Panc1 (cell line): ENCODE data around the gene RAC3. TPM values are rescaled to one million over a fixed set of nuclear protein-coding genes. Genes with fewer than 3 reads are reported as not detected.

Experiments used
- ATAC-seq: fragments of 200-7000 bp; cut with Tn5 transposase; 2 replicates; pipeline ENCODE4 v1.9.1; 2020; ENCODE audit warnings: mild to moderate bottlenecking, moderate library complexity
- BruUV-seq: library from RNA; stranded (reverse); fragments of 400-500 nt; replicated peaks from 2 replicates; lab custom pipeline; 2021; lab: Mats Ljungman, UMichigan
- CTCF ChIA-PET: fragments of 300-600 bp; sonication (Branson Sonifier 250); formaldehyde crosslinking; loops from one replicate; lab custom pipeline; 2022; ENCODE audit warnings: antibody characterized with exemption; lab: Charles Lee
- POLR2A ChIA-PET: fragments of 300-600 bp; sonication (Branson Sonifier 250); formaldehyde crosslinking; loops from one replicate; lab custom pipeline; 2022; ENCODE audit warnings: antibody characterized with exemption; lab: Charles Lee
- DNase-seq: peaks from one replicate; pipeline ENCODE4 v3.0.0-alpha.2; 2010; ENCODE audit warnings: low read depth, low spot score
- H3K27ac ChIP-seq: 2 replicates; pipeline ENCODE4 v1.5.1; 2011; ENCODE audit warnings: mild to moderate bottlenecking, low read length, inconsistent platforms
- H3K27me3 ChIP-seq: fragments of 200-500 bp; sonication (Bioruptor generic); 2 replicates; pipeline ENCODE4 v1.6.0; 2014; ENCODE audit warnings: low read length, inconsistent platforms; ENCODE audit not compliant: control insufficient read depth, insufficient read depth
- H3K36me3 ChIP-seq: fragments of 200-500 bp; sonication (Bioruptor generic); 2 replicates; pipeline ENCODE4 v1.5.1; 2014; ENCODE audit warnings: inconsistent platforms, mild to moderate bottlenecking, low read length, moderate library complexity; ENCODE audit not compliant: control insufficient read depth, insufficient read depth
- H3K4me1 ChIP-seq: 2 replicates; pipeline ENCODE4 v1.5.1; 2011; ENCODE audit warnings: inconsistent platforms, mild to moderate bottlenecking, low read length, moderate library complexity; ENCODE audit not compliant: control insufficient read depth, insufficient read depth
- H3K4me3 ChIP-seq, 2 experiments: 2 replicates each; pipeline ENCODE4 v1.5.1; 2011 to 2012; ENCODE audit warnings: low read depth in 2 of 2, low read length in 2 of 2, mild to moderate bottlenecking in 2 of 2, inconsistent platforms in 1 of 2, moderate library complexity in 1 of 2
- H3K9me3 ChIP-seq: fragments of 200-500 bp; sonication (Bioruptor generic); 2 replicates; pipeline ENCODE4 v1.5.1; 2014; ENCODE audit warnings: low read depth, mild to moderate bottlenecking, inconsistent platforms, low read length, moderate library complexity; ENCODE audit not compliant: control insufficient read depth, insufficient read depth
- POLR2AphosphoS5 ChIP-seq: IDR thresholded peaks from 2 replicates; pipeline ENCODE4 v1.6.1; 2012; ENCODE audit warnings: mild to moderate bottlenecking, low read depth, low read length, moderate library complexity
- SIN3A ChIP-seq: IDR thresholded peaks from 2 replicates; pipeline ENCODE4 v1.6.1; 2012; ENCODE audit warnings: low read depth, mild to moderate bottlenecking, low read length, moderate library complexity, borderline replicate concordance; ENCODE audit not compliant: insufficient read depth
- TCF7L2 ChIP-seq: IDR thresholded peaks from 2 replicates; pipeline ENCODE4 v1.6.1; 2011; ENCODE audit warnings: mild to moderate bottlenecking, low read depth, low read length, inconsistent platforms
- in situ Hi-C: cut with HindIII; loops from 2 replicates; pipeline ENCODE4 v1.10.0; 2016; ENCODE audit warnings: low sequenced_read_pairs, low pct_unique_long_range_greater_than_20kb
- intact Hi-C: fragments of 100-400 bp; cut with micrococcal nuclease; formaldehyde crosslinking; loops from one replicate; pipeline ENCODE4 v1.10.0; 2022; ENCODE audit not compliant: unreplicated experiment
- total RNA-seq: library from RNA; stranded (reverse); gene quantifications from one replicate; pipeline ENCODE4 v1.2.1, GENCODE V29; 2021; ENCODE audit not compliant: unreplicated experiment
- TF ChIP-seq, protein P1 (sequence below): fragments of 450-650 bp; IDR thresholded peaks from 2 replicates; pipeline ENCODE4 v1.5.1; 2017; ENCODE audit warnings: mild to moderate bottlenecking
- TF ChIP-seq, protein P2 (sequence below), 2 experiments: IDR thresholded peaks; 2 replicates each; pipeline ENCODE4 v1.6.1; 2011 to 2012; ENCODE audit warnings: low read depth in 2 of 2, control low read depth in 1 of 2, low read length in 1 of 2, mild to moderate bottlenecking in 1 of 2, moderate library complexity in 1 of 2; ENCODE audit not compliant: insufficient read depth in 1 of 2

Gene RAC3
- total RNA-seq, 1 experiment from 2014 or later = 39.4 TPM

DNA sequence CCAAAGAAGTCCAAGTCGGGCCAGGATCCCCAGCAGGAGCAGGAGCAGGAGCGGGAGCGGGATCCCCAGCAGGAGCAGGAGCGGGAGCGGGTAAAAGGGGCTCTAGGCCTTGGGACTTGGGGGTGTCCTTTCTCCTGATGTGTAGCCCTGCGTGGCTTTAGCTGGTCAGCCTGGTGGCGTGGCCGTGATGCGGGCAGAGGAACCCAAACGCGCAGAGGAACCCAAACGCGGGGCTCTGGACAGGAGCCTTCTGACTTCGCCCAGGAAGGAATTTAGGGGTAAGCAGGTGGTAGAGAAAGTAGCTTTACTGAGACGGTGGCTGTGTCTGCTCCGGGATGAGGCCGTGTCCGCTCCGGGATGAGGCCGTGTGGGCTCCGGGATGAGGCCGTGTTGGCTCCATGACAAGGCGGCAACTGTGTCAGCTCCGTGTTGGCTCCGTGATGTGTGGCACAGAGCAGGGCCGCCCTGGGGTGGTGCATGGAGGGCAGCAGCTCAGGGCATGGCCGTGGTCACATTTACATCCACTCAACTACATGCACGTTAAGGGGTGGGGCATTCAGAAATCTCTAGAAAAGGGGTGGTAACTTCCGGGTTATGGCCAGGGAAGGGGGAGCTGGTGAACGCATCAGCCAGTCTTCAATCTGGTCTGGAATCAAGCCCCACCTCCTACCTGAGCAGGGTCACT is 34.6 kb upstream of the RAC3 start:
- BruUV-seq = TSS peak; percentile 46

DNA sequence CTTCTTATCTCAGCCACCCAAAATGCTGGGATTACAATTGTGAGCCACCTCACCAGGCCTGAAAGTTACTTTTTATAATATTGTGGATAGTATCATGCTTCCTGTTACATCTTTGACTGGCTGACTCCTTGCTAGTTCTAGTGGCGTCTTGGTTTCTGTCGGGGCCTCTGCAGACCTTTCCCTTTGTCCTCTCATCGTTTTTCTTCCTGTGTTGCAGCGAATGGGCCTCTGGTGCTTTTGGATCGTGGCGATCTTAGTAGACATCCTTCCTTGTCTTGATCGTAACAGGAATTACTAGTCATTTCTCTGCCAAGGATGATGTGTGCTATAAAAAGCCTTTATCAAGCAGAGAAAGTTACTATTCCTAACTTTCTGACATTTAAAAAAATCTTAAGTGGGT is 33.3 kb upstream of the RAC3 start:
- no peaks in the 10 kb centered on the region for H3K36me3 ChIP-seq
- no peaks in the 10 kb centered on the region for H3K27me3 ChIP-seq
- intact Hi-C loops = no loop called here
- in situ Hi-C loops = no loop called here
- no peak overlapping the region for H3K27ac ChIP-seq
- peaks cover 8% of the 10 kb centered on the region for H3K4me1 ChIP-seq
- ChIA-PET CTCF (no interaction called here), POLR2A (no interaction called here)
- ATAC-seq = no peak
- H3K4me3 ChIP-seq = no peak overlapping the region
- BruUV-seq = no TSS peak
- no peaks in the 10 kb centered on the region for H3K9me3 ChIP-seq
- TF ChIP-seq, protein P1, sequence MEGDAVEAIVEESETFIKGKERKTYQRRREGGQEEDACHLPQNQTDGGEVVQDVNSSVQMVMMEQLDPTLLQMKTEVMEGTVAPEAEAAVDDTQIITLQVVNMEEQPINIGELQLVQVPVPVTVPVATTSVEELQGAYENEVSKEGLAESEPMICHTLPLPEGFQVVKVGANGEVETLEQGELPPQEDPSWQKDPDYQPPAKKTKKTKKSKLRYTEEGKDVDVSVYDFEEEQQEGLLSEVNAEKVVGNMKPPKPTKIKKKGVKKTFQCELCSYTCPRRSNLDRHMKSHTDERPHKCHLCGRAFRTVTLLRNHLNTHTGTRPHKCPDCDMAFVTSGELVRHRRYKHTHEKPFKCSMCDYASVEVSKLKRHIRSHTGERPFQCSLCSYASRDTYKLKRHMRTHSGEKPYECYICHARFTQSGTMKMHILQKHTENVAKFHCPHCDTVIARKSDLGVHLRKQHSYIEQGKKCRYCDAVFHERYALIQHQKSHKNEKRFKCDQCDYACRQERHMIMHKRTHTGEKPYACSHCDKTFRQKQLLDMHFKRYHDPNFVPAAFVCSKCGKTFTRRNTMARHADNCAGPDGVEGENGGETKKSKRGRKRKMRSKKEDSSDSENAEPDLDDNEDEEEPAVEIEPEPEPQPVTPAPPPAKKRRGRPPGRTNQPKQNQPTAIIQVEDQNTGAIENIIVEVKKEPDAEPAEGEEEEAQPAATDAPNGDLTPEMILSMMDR = no peak
- TF ChIP-seq POLR2AphosphoS5 (no peak), TCF7L2 (no peak), SIN3A (no peak)
- TF ChIP-seq, protein P2, sequence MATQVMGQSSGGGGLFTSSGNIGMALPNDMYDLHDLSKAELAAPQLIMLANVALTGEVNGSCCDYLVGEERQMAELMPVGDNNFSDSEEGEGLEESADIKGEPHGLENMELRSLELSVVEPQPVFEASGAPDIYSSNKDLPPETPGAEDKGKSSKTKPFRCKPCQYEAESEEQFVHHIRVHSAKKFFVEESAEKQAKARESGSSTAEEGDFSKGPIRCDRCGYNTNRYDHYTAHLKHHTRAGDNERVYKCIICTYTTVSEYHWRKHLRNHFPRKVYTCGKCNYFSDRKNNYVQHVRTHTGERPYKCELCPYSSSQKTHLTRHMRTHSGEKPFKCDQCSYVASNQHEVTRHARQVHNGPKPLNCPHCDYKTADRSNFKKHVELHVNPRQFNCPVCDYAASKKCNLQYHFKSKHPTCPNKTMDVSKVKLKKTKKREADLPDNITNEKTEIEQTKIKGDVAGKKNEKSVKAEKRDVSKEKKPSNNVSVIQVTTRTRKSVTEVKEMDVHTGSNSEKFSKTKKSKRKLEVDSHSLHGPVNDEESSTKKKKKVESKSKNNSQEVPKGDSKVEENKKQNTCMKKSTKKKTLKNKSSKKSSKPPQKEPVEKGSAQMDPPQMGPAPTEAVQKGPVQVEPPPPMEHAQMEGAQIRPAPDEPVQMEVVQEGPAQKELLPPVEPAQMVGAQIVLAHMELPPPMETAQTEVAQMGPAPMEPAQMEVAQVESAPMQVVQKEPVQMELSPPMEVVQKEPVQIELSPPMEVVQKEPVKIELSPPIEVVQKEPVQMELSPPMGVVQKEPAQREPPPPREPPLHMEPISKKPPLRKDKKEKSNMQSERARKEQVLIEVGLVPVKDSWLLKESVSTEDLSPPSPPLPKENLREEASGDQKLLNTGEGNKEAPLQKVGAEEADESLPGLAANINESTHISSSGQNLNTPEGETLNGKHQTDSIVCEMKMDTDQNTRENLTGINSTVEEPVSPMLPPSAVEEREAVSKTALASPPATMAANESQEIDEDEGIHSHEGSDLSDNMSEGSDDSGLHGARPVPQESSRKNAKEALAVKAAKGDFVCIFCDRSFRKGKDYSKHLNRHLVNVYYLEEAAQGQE (IDR thresholded peaks at IDR 0.05; ENCODE audit: insufficient read depth in 1 of 2, low read depth in 2 of 2, low read length in 1 of 2) = no peak
- no peak for DNase-seq

More for the DNA sequence above, 34.6 kb upstream of the RAC3 start:
- intact Hi-C loops (no loop called here), in situ Hi-C loops (no loop called here)
- ATAC-seq = no peak
- no peak overlapping the region for H3K27ac ChIP-seq
- ChIA-PET CTCF (interaction anchor here (0.6 to 1.3 kb wide), 2 partner anchors 23 to 281 kb away, joined by 3 to 5 read pairs; no protein-coding TSS in a partner anchor), POLR2A (interaction anchor here (0.6 kb wide), 1 partner anchor 27 kb away, joined by 6 read pairs; no protein-coding TSS in a partner anchor)
- no peaks in the 10 kb centered on the region for H3K9me3 ChIP-seq
- peaks cover 9% of the 10 kb centered on the region for H3K4me1 ChIP-seq
- DNase-seq = no peak
- H3K27me3 ChIP-seq = no peaks in the 10 kb centered on the region
- no peak overlapping the region for H3K4me3 ChIP-seq
- TF ChIP-seq TCF7L2 = no peak
- TF ChIP-seq SIN3A = no peak
- no peak for TF ChIP-seq POLR2AphosphoS5
- TF ChIP-seq, protein P2 (IDR thresholded peaks at IDR 0.05; ENCODE audit: insufficient read depth in 1 of 2, low read depth in 2 of 2, low read length in 1 of 2) = no peak
- TF ChIP-seq, protein P1 = no peak
- H3K36me3 ChIP-seq = no peaks in the 10 kb centered on the region
